ENCODE data around the gene SOX15. TPM values are rescaled to one million over a fixed set of nuclear protein-coding genes. Genes with fewer than 3 reads are reported as not detected.

Gene SOX15
- total RNA-seq, 1 donor from 2014 or later: 0.51 TPM

DNA sequence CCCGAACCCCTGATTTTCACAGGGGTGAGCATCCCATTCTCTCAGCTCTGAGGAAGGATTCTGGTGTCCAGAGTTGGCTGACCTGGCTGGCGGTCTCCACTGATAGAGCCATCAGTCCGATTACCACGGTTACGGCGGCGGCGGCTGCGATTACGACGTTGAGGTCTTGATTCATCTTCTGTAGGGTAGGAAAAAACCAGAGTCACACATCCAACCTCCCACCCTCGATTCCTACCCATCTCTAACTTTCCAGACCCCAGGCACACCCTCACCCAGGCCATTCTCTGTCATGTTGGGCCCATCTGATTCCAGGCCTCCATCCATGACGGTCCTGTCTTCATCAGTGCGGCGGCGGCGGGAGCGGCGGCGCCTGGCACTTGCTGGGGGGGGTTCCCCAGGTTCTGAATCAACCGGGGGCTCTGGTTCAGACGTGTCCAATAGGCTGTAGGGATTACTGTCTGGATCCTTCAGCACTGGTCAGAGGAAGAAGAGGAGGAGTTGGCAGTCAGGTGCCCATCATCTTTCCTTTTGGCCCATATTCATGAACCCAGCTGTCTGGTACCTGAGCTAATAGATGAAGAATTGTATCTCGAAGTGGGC is 2.6 kb upstream of the SOX15 start:
- H3K36me3 Mint-ChIP-seq: peaks cover 42% of the 10 kb centered on the region
- TF ChIP-seq, protein P1, sequence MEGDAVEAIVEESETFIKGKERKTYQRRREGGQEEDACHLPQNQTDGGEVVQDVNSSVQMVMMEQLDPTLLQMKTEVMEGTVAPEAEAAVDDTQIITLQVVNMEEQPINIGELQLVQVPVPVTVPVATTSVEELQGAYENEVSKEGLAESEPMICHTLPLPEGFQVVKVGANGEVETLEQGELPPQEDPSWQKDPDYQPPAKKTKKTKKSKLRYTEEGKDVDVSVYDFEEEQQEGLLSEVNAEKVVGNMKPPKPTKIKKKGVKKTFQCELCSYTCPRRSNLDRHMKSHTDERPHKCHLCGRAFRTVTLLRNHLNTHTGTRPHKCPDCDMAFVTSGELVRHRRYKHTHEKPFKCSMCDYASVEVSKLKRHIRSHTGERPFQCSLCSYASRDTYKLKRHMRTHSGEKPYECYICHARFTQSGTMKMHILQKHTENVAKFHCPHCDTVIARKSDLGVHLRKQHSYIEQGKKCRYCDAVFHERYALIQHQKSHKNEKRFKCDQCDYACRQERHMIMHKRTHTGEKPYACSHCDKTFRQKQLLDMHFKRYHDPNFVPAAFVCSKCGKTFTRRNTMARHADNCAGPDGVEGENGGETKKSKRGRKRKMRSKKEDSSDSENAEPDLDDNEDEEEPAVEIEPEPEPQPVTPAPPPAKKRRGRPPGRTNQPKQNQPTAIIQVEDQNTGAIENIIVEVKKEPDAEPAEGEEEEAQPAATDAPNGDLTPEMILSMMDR (IDR thresholded peaks at IDR 0.05): no peak
- TF ChIP-seq EZH2 (IDR thresholded peaks at IDR 0.05): no peak
- no peak for TF ChIP-seq EZH2phosphoT487 (IDR thresholded peaks at IDR 0.05)
- Histone ChIP-seq H3K9me3 (ENCODE audit: low read depth) (no peaks in the 10 kb centered on the region), H3F3A (ENCODE audit: low read depth) (peaks cover 64% of the 10 kb centered on the region), H3K9ac (no peak overlapping the region), H3K4me2 (no peak overlapping the region), H2AFZ (replicated peaks) (no peak overlapping the region), H3K36me3 (peaks cover 3% of the 10 kb centered on the region), H3K4me3 (no peak overlapping the region), H3K27me3 (no peaks in the 10 kb centered on the region), H3K27ac (peak overlapping the region; percentile 99), H3K4me1 (peaks cover 40% of the 10 kb centered on the region), H4K20me1 (ENCODE audit: low read depth) (peaks cover 5% of the 10 kb centered on the region), H3K79me2 (ENCODE audit: low read depth) (peaks cover 8% of the 10 kb centered on the region)
- peak overlapping the region; percentile 13 for H3K4me3 Mint-ChIP-seq
- H3K27me3 Mint-ChIP-seq (ENCODE audit: insufficient read depth, low read depth): peaks cover 14% of the 10 kb centered on the region
- no peak for DNase-seq (ENCODE audit: low spot score)
- H3K27ac Mint-ChIP-seq: no peak overlapping the region
- H3K4me1 Mint-ChIP-seq: peaks cover 10% of the 10 kb centered on the region
- H3K9me3 Mint-ChIP-seq: no peaks in the 10 kb centered on the region

DNA sequence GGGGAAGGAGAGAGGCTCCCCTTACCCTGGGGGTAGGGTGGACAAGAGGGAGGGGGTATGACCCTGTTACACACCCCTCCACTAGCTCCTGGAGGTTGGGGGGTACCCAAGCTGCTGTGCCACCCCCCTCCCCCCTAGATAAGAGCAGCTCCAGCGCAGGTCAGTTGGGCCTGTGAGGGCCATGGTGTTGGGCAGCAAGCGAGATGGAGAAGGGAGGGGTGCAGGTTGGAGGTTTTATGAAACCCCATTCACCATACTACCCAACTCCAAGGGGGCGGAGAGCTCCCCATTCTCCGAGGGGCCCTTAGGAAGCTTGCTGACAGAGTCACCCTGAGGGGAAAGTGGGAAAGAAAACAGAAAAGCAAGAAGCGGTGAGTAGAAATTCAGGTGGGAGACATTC is 1.7 kb upstream of the SOX15 start:
- Histone ChIP-seq H3K79me2 (ENCODE audit: low read depth) (peaks cover 8% of the 10 kb centered on the region), H3K36me3 (peaks cover 3% of the 10 kb centered on the region), H3K4me1 (peaks cover 40% of the 10 kb centered on the region), H3K4me2 (peak overlapping the region; percentile 70), H3K4me3 (no peak overlapping the region), H3K9me3 (ENCODE audit: low read depth) (no peaks in the 10 kb centered on the region), H3K27me3 (no peaks in the 10 kb centered on the region), H4K20me1 (ENCODE audit: low read depth) (peaks cover 5% of the 10 kb centered on the region), H3F3A (ENCODE audit: low read depth) (peaks cover 64% of the 10 kb centered on the region), H3K9ac (no peak overlapping the region), H3K27ac (peak overlapping the region; percentile 99), H2AFZ (replicated peaks) (no peak overlapping the region)
- DNase-seq (ENCODE audit: low spot score): no peak
- Mint-ChIP-seq H3K36me3 (peaks cover 41% of the 10 kb centered on the region), H3K4me1 (peaks cover 9% of the 10 kb centered on the region), H3K27ac (peak overlapping the region; percentile 17), H3K9me3 (no peaks in the 10 kb centered on the region), H3K27me3 (ENCODE audit: insufficient read depth, low read depth) (peaks cover 14% of the 10 kb centered on the region), H3K4me3 (no peak overlapping the region)
- TF ChIP-seq, protein P1 (IDR thresholded peaks at IDR 0.05): no peak
- no peak for TF ChIP-seq EZH2phosphoT487 (IDR thresholded peaks at IDR 0.05)
- TF ChIP-seq EZH2 (IDR thresholded peaks at IDR 0.05): no peak

DNA sequence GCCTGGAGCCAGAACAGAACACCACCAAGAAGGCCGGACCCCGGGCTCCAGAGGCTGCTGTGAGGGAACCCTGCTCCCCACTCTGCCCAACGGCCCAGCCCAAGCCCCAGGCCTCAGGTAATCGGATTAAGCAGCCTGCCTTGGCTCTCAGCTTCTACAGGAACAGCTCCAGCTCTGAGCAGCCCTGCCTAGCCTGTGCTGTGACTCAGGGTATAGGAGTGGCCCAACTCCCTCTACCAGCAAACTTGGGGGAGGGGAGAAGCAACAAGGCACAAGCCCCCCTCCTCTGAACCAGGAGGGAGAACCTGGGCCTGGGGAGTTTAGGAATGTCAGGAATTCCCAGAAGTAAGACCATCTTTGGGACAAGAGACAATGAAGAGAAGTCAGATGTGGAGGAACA is 849 bp upstream of the SOX15 start:
- H3K36me3 ChIP-seq: peaks cover 3% of the 10 kb centered on the region
- Mint-ChIP-seq H3K27ac (peak overlapping the region; percentile 17), H3K9me3 (no peaks in the 10 kb centered on the region), H3K4me1 (peaks cover 9% of the 10 kb centered on the region), H3K27me3 (ENCODE audit: insufficient read depth, low read depth) (peaks cover 14% of the 10 kb centered on the region), H3K36me3 (peaks cover 38% of the 10 kb centered on the region), H3K4me3 (peak overlapping the region; percentile 17)
- H4K20me1 ChIP-seq (ENCODE audit: low read depth): peaks cover 5% of the 10 kb centered on the region
- H3K4me3 ChIP-seq: peak overlapping the region; percentile 15
- H3K27ac ChIP-seq: peak overlapping the region; percentile 99
- peaks cover 67% of the 10 kb centered on the region for H3F3A ChIP-seq (ENCODE audit: low read depth)
- H3K9ac ChIP-seq: no peak overlapping the region
- DNase-seq (ENCODE audit: low spot score): peak; percentile 92
- no peak overlapping the region for H2AFZ ChIP-seq (replicated peaks)
- no peaks in the 10 kb centered on the region for H3K27me3 ChIP-seq
- TF ChIP-seq, protein P1 (IDR thresholded peaks at IDR 0.05): no peak
- TF ChIP-seq EZH2phosphoT487 (IDR thresholded peaks at IDR 0.05): no peak
- TF ChIP-seq EZH2 (IDR thresholded peaks at IDR 0.05): no peak
- peaks cover 40% of the 10 kb centered on the region for H3K4me1 ChIP-seq
- H3K79me2 ChIP-seq (ENCODE audit: low read depth): peaks cover 11% of the 10 kb centered on the region
- H3K4me2 ChIP-seq: peak overlapping the region; percentile 70
- no peaks in the 10 kb centered on the region for H3K9me3 ChIP-seq (ENCODE audit: low read depth)

All from neural progenitor cell (in vitro differentiated cells).